DMS53 (cell line): ENCODE measurements around the gene RPL13.
"Not testable (repeated sequence)": the region's sequence is repeated elsewhere in the genome, so short reads cannot be mapped to it uniquely, and the experiment has no call there.

Source experiments
- DNase-seq: peaks from one replicate; lab custom pipeline; 2025; lab: John Stamatoyannopoulos, UW

RPL13 gene

GRCh38 chr16:89563639-89564392 lies 3.3 kb downstream of the RPL13 start:
- DNase-seq: peak; percentile 60

- peak; percentile 78 for DNase-seq
Observed at GRCh38 chr16:89564476-89565255, 4.2 kb downstream of the RPL13 start.

GRCh38 chr16:89565256-89565505 lies 4.7 kb downstream of the RPL13 start:
- DNase-seq: peak; percentile 78

DNA sequence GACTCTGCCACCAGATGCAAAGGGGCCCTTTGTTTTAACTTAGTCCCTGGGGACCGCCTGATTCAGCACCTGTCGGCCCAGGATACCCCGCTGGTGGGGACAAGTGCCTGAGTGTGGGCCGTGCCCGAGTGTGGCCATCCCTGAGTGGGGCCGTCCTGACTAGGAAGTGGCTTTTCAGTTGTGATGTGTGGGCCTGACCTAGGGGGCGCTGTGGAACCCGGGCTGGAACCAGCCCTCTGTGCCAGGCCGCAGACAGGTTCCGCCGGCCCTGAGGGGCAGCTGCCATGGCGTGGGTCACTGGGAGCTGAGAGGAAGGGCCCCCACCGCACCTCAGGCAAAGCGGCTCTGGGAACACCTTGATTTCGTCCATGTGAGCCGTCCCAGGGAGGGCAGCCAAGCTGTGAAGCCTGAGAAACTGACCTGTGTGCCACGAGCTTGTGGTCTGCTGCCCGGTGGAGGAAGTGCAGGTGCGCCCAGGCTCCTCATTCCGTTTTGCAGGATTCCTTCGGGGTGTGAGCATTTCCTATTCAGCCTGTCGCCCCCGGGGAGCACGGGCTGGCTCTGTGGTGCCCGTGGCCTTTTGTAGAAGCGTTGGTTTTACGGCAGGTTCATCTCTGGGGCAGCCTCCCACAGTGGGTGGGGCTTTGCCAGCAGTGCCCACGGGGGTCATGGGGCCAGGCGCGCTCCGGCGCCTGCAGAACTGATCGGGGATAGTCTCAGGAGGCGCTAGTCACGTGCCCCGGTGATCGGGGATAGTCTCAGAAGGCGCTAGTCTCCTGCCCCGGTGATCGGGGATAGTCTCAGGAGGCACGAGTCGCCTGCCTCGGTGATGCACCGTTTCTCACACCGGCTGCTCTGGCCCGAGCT lies 5.3 kb downstream of the RPL13 start:
- DNase-seq: peak; percentile 79

GRCh38 chr16:89567656-89568594 lies 7.4 kb downstream of the RPL13 start:
- no peak for DNase-seq

DNA sequence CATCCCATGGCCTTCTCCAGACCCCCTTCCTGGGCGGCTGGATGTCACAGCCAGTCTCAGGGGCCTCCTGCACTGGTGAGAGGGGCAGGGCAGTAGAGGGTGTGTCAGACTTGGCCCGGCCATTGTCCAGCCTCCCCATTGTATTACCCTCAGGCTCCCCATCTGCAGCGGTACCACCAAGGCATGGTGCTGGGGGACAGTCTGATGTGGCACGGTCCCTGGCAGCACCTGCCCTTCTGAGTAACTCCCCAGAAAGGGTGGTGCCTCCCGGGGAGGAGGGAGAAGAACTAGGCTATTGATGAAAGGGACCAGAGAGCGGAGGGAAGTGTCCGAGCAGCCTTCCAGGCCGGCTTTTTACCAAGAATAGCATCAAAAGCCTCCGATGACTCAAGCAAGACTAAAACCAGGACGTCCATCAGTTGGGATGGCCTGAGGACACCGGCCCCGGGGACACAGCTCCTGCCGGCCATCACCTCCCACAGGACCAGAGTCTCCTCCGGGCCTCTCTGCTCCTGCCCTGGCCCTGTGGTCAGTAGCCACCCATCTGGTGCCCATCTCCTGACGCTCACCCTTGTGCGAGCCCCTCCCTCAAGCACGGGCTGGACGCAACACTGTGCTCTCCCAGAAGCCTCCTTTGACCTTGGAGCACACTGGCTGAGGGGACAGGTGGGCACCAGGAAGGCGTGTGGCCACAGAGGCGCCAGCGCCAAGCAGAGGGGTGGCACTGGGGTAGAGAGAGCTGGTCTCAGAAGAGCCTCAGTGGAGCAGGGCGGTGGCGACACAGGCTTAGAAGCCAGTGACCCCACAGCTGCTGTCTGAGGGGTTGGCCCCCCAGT lies 9.2 kb downstream of the RPL13 start:
- no peak for DNase-seq

GRCh38 chr16:89570342-89570923 lies 10.0 kb downstream of the RPL13 start:
- DNase-seq: no peak

DNA sequence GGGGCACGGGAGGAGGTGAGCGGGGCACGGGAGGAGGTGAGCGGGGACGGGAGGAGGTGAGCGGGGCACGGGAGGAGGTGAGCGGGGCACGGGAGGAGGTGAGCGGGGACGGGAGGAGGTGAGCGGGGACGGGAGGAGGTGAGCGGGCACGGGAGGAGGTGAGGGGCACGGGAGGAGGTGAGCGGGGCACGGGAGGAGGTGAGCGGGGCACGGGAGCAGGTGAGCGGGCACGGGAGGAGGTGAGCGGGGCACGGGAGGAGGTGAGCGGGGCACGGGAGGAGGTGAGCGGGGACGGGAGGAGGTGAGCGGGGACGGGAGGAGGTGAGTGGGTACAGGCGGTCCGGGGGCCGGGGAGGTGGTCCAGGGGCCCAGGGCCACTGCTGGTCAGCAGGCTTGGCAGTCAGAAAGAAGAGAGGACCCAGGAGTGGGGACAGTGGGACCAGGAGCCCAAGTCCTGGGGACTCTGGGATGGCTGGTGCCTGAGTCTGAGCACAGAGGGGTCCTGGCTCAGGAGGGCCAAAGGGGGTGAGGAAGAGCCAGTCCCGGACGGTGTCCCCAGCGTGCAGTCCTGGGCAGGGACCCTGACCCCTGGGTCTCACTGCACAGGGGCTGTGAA lies 10.6 kb downstream of the RPL13 start:
- DNase-seq: not testable (repeated sequence)

- DNase-seq: no peak
Observed at GRCh38 chr16:89571636-89572035, 11.2 kb downstream of the RPL13 start.

DNA sequence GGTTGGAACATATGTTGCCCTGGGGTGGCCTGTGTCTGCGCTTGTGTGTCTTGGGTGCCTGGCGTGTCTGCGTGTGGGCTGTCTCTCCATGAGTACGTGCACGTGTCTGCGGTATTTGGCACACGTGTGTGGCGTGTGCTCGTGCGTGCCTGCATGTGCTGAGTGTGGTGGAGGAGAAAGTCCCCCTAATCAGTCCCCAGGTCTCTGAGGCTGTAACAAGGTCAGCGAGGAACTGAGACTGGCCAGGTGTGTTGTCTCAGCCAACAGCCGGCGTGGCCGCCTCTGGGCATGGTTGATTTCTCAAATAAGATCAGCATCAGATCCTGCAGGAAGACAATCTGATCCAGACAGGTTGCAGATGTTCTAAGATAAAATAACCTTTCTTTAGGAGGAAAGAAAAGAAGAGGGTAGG lies 11.6 kb downstream of the RPL13 start:
- DNase-seq: peak; percentile 29

- DNase-seq: no peak
Observed at GRCh38 chr16:89572485-89573205, 12.2 kb downstream of the RPL13 start.

DNA sequence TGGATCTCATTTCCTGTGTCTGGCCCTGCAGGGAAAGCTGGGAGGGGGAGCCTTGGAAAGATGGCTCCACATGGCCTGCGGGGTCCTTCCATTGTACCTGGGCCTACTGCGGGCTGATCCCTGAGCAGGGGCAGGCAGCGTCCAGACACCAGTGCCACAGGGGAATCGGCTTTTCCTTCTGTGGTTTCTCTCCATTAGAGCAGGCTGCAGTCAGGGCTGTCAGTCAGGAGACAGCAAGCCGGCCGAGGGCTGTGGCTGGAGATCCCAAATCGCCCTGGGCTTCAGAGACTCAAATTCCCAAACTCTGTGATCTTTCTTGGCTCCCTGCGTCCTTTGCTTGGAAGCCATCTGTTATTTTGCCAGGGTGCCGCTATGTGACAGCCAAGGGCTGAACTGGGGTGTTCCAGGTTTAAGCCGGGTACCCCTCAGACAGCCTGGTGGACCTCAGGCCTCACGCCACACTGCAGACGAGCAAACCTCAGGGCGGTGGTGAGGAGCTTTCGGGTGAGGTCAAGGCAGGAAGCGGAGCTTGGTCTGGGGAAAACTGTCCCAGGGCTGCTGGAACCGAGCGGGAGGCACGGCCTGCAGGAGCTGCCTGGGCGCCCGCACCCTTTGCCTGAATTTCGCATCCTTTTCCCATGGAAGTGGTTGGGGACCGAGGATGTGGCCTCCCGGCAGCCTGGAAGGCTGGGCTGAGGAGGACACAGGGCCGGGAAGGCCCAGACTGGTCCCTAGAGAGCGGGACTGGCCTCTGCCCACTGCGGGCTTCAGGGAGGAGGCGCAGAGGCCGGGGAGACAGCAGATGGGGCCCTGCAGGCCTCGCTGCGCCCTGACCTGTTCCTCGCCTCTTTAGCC lies 13.6 kb downstream of the RPL13 start:
- no peak for DNase-seq

GRCh38 chr16:89574681-89575246 lies 14.3 kb downstream of the RPL13 start:
- peak; percentile 84 for DNase-seq

DNA sequence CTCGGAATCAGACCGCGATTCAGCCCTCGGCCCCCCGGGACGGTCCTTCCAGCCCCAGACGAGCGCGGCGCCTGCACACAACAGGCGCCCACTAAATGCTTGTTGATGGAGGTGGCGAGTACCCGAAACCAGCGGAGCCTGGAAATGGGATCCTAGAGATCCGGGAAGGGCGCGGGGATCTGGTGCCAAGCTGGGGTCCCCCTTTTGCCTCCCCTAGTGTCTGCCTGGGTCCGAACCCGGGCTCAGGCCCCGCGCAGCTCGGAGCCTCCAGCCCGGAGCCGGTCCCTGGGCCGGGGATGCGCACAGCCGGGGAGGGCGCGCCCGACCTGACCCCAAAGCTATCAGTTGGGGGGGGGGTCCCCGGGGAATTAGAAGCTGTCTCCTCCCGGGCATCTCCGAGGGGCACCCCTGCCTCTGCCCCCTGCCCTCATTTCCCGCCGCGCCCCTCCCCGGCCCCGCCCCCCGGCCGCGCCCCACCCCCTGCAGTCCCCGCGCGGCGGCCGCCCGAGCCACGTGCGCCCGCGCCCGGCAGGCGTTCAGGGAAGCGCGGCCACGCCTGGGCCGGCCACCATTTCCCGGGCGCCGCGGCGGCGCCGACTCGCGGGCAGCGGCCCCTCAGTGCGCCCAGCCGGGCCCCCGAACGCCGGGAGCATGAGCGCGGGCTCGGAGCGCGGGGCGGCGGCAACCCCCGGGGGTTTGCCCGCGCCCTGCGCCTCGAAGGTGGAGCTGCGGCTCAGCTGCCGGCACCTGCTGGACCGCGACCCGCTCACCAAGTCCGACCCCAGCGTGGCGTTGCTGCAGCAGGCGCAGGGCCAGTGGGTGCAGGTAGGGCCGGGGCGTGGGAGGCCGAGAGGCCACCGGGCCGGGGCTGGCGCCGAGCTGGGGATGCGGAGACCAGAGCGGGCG lies 15.0 kb downstream of the RPL13 start, which contains the start of gene CPNE7:
Gene CPNE7, plus strand, starts transcription at position 512 of the 906 bp plus-strand sequence. Its CDS starts 140 bp downstream, at position 652.
- DNase-seq: peak; percentile 46

GRCh38 chr16:89576153-89577054 lies 15.9 kb downstream of the RPL13 start:
- no peak for DNase-seq
